Brain microvascular endothelial cell (primary cell): ENCODE measurements around the gene CDC42SE2.

Source experiments
- DNase-seq: peaks from one replicate; pipeline ENCODE4 v3.0.0-alpha.2; 2020
- H3K27ac ChIP-seq: fragments of 250-450 bp; sonication (Bioruptor Pico); 2 replicates; pipeline ENCODE4 v1.5.1; 2020; ENCODE audit warnings: mild to moderate bottlenecking, moderate library complexity
- H3K27me3 ChIP-seq: fragments of 250-450 bp; sonication (Bioruptor Pico); replicated peaks from 2 replicates; pipeline ENCODE4 v1.5.1; 2020; ENCODE audit warnings: mild to moderate bottlenecking
- H3K36me3 ChIP-seq: fragments of 250-450 bp; sonication (Bioruptor Pico); replicated peaks from 2 replicates; pipeline ENCODE4 v1.5.1; 2020; ENCODE audit warnings: mild to moderate bottlenecking
- H3K4me3 ChIP-seq: 2 replicates; pipeline ENCODE4 v1.5.1; 2011; ENCODE audit warnings: low read depth, mild to moderate bottlenecking, control low read depth, low read length, moderate library complexity
- CTCF ChIP-seq: IDR thresholded peaks from 2 replicates; pipeline ENCODE4 v1.5.1; 2011; ENCODE audit warnings: low read depth, mild to moderate bottlenecking, moderate library complexity, low read length, control low read depth, inconsistent platforms; ENCODE audit errors: missing control alignments
- in situ Hi-C: cut with HindIII; loops from 2 replicates; pipeline ENCODE4 v1.10.0; 2017; ENCODE audit warnings: low sequenced_read_pairs, low pct_ligation_motif_present

The CDC42SE2 gene

GRCh38 chr5:131288328-131288727, 24.5 kb downstream of the CDC42SE2 start:
- DNase-seq: no peak
- Histone ChIP-seq H3K36me3 (no peaks in the 10 kb centered on the region), H3K27me3 (no peaks in the 10 kb centered on the region), H3K27ac (no peak overlapping the region), H3K4me3 (no peak overlapping the region)
- no peak for TF ChIP-seq CTCF
- in situ Hi-C loops: no loop called here

DNA sequence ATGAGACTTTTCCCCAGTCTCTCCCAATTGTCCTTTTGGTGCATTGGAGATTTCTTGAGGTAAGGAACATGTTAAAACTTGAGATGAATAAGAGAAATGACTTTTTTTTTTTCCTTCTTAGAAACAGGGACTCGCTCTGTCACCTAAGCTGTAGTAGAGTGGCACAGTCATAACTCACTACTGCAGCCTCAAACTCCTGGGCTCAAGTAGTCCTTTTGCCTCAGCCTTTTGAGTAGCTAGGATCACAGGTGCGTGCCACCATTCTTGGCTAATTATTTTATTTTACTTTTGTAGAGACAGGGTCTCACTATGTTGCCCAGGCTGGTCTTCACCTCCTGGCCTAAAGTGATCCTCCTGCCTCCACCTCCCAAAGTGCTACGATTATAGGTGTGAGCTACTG, 25.9 kb downstream of the CDC42SE2 start:
- Histone ChIP-seq H3K4me3 (no peak overlapping the region), H3K36me3 (no peaks in the 10 kb centered on the region), H3K27ac (no peak overlapping the region), H3K27me3 (no peaks in the 10 kb centered on the region)
- in situ Hi-C loops: no loop called here
- no peak for TF ChIP-seq CTCF
- DNase-seq: no peak

DNA sequence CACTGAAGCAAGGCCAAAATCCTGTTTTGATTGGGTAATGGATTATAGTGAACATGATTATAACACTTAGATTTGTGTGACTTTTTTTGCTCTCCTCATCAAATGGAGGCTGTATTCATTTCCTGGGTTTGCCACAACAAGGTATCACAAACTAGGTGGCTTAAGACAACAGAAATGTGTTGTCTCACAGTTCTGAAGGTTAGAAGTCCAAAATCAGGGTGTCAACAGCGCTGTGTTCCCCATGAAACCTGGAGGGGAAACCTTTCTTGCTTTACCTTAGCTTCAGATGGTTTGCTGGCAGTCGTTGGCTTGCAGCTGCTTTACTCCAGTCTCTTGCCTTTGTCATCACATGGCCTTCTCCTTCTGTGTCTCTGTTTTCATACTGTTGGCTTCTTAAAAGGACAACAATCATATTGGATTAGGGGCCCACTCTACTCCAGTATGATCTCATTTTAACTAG, 32.4 kb downstream of the CDC42SE2 start:
- DNase-seq: no peak
- no peak for TF ChIP-seq CTCF
- in situ Hi-C loops: no loop called here
- Histone ChIP-seq H3K4me3 (no peak overlapping the region), H3K36me3 (no peaks in the 10 kb centered on the region), H3K27ac (no peak overlapping the region), H3K27me3 (no peaks in the 10 kb centered on the region)

- no peak for TF ChIP-seq CTCF
- DNase-seq: no peak
- H3K4me3 ChIP-seq: no peak overlapping the region
- H3K27ac ChIP-seq: no peak overlapping the region
- H3K36me3 ChIP-seq: no peaks in the 10 kb centered on the region
- no peaks in the 10 kb centered on the region for H3K27me3 ChIP-seq
- in situ Hi-C loops: no loop called here
Measured at GRCh38 chr5:131297886-131298285, 34.0 kb downstream of the CDC42SE2 start.

- Histone ChIP-seq H3K27me3 (no peaks in the 10 kb centered on the region), H3K27ac (no peak overlapping the region), H3K4me3 (no peak overlapping the region), H3K36me3 (no peaks in the 10 kb centered on the region)
- no peak for DNase-seq
- TF ChIP-seq CTCF: no peak
- in situ Hi-C loops: no loop called here
Measured at GRCh38 chr5:131299465-131299864, 35.6 kb downstream of the CDC42SE2 start.

DNA sequence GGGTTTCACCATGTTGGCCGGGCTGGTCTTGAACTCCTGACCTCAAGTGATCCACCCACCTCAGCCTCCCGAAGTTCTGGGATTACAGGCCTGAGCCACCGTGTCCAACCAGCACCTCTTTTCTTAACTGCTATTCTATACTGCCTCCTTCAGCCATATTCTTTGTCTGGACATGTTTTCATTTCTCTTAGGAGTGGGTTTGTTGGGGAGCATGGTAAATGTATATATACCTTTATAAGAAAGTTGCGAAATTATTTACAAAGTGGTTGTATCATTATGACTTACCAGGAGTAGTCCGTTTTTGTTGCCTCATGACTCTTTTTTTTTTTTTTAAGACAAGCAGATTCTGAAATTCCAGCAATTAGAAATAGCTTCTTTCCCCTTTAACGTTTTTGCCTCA, 38.7 kb downstream of the CDC42SE2 start:
- no peak for TF ChIP-seq CTCF
- Histone ChIP-seq H3K27me3 (no peaks in the 10 kb centered on the region), H3K27ac (no peak overlapping the region), H3K36me3 (no peaks in the 10 kb centered on the region), H3K4me3 (no peak overlapping the region)
- no peak for DNase-seq
- in situ Hi-C loops: no loop called here
